MM.1S (cell line): ENCODE results near the gene MTHFD1L.

Experiments
- DNase-seq: peaks from one replicate; pipeline ENCODE4 v3.0.0-alpha.2; 2015
- H2AFZ ChIP-seq: fragments of 300-600 bp; sonication (generic); 2 replicates; pipeline ENCODE4 v1.6.0; 2016; ENCODE audit warnings: antibody characterized with exemption, low read length
- H3F3A ChIP-seq: fragments of 300-600 bp; sonication (generic); 2 replicates; pipeline ENCODE4 v1.6.1; 2016; ENCODE audit warnings: mild to moderate bottlenecking, antibody characterized with exemption, low read length, moderate library complexity, mixed read lengths; ENCODE audit not compliant: insufficient read depth
- H3K27ac ChIP-seq: fragments of 300-600 bp; sonication (generic); 2 replicates; pipeline ENCODE4 v1.5.1; 2016; ENCODE audit warnings: mild to moderate bottlenecking, low read length
- H3K27me3 ChIP-seq: fragments of 300-600 bp; sonication (generic); replicated peaks from 2 replicates; pipeline ENCODE4 v1.6.0; 2016; ENCODE audit warnings: low read length; ENCODE audit not compliant: insufficient read depth
- H3K36me3 ChIP-seq: fragments of 300-600 bp; sonication (generic); replicated peaks from 2 replicates; pipeline ENCODE4 v1.6.1; 2016; ENCODE audit warnings: mild to moderate bottlenecking, low read length, mixed read lengths; ENCODE audit not compliant: insufficient read depth
- H3K4me1 ChIP-seq: fragments of 300-600 bp; sonication (generic); 2 replicates; pipeline ENCODE4 v1.6.1; 2016; ENCODE audit warnings: low read length, mixed read lengths
- H3K4me2 ChIP-seq: fragments of 300-600 bp; sonication (generic); 2 replicates; pipeline ENCODE4 v1.6.0; 2016; ENCODE audit warnings: low read depth, low read length
- H3K4me3 ChIP-seq: fragments of 300-600 bp; sonication (generic); 2 replicates; pipeline ENCODE4 v1.5.1; 2016; ENCODE audit warnings: low read length, mixed read lengths
- H3K79me2 ChIP-seq: fragments of 300-600 bp; sonication (generic); 2 replicates; pipeline ENCODE4 v1.6.1; 2016; ENCODE audit warnings: mixed run types, low read length, mixed read lengths
- H3K9ac ChIP-seq: fragments of 300-600 bp; sonication (generic); 2 replicates; pipeline ENCODE4 v1.6.1; 2016; ENCODE audit warnings: low read length, mixed read lengths
- H3K9me2 ChIP-seq: fragments of 300-600 bp; sonication (generic); replicated peaks from 2 replicates; pipeline ENCODE4 v1.6.1; 2016; ENCODE audit warnings: mild to moderate bottlenecking, low read length, mixed read lengths; ENCODE audit not compliant: insufficient read depth
- H3K9me3 ChIP-seq: fragments of 300-600 bp; sonication (generic); replicated peaks from 2 replicates; pipeline ENCODE4 v1.6.1; 2016; ENCODE audit warnings: mild to moderate bottlenecking, low read length, mixed read lengths; ENCODE audit not compliant: insufficient read depth
- H4K20me1 ChIP-seq: fragments of 300-600 bp; sonication (generic); 2 replicates; pipeline ENCODE4 v1.6.1; 2016; ENCODE audit warnings: mild to moderate bottlenecking, low read length, moderate library complexity, mixed read lengths; ENCODE audit not compliant: insufficient read depth
- CTCF ChIP-seq: fragments of 300-600 bp; sonication (generic); IDR thresholded peaks from 2 replicates; pipeline ENCODE4 v1.5.1; 2016; ENCODE audit warnings: antibody characterized with exemption, low read length, mixed read lengths
- EZH2 ChIP-seq: fragments of 300-600 bp; sonication (generic); optimal IDR thresholded peaks from 2 replicates; pipeline ENCODE3; 2017; ENCODE audit warnings: low read depth, mild to moderate bottlenecking, antibody characterized with exemption, low read length, mixed read lengths
- EZH2phosphoT487 ChIP-seq: fragments of 300-600 bp; sonication (generic); IDR thresholded peaks from 2 replicates; pipeline ENCODE4 v1.6.1; 2018; ENCODE audit warnings: antibody characterized with exemption, low read length

MTHFD1L gene

GRCh38 chr6:151008425-151008824 lies 142.9 kb downstream of the MTHFD1L start:
- no peaks in the 10 kb centered on the region for H3K27me3 ChIP-seq
- no peak overlapping the region for H3K4me2 ChIP-seq
- no peaks in the 10 kb centered on the region for H3K36me3 ChIP-seq
- H3K9me3 ChIP-seq: no peaks in the 10 kb centered on the region
- H3K9ac ChIP-seq: no peak overlapping the region
- no peaks in the 10 kb centered on the region for H3K9me2 ChIP-seq
- H3K4me1 ChIP-seq: no peaks in the 10 kb centered on the region
- H3K79me2 ChIP-seq: no peaks in the 10 kb centered on the region
- H3F3A ChIP-seq: no peaks in the 10 kb centered on the region
- no peak for TF ChIP-seq EZH2
- TF ChIP-seq EZH2phosphoT487: no peak
- TF ChIP-seq CTCF: no peak
- DNase-seq: no peak
- no peak overlapping the region for H2AFZ ChIP-seq
- no peaks in the 10 kb centered on the region for H4K20me1 ChIP-seq
- no peak overlapping the region for H3K27ac ChIP-seq
- no peak overlapping the region for H3K4me3 ChIP-seq

GRCh38 chr6:151009576-151009975 lies 144.1 kb downstream of the MTHFD1L start:
- no peaks in the 10 kb centered on the region for H3K9me3 ChIP-seq
- H2AFZ ChIP-seq: no peak overlapping the region
- TF ChIP-seq EZH2phosphoT487 (no peak), CTCF (no peak), EZH2 (no peak)

GRCh38 chr6:151010071-151010470 lies 144.6 kb downstream of the MTHFD1L start:
- Histone ChIP-seq H3F3A (no peaks in the 10 kb centered on the region), H4K20me1 (no peaks in the 10 kb centered on the region), H2AFZ (no peak overlapping the region), H3K9me2 (no peaks in the 10 kb centered on the region), H3K9me3 (no peaks in the 10 kb centered on the region), H3K27me3 (no peaks in the 10 kb centered on the region), H3K79me2 (no peaks in the 10 kb centered on the region), H3K4me2 (no peak overlapping the region), H3K36me3 (no peaks in the 10 kb centered on the region), H3K9ac (no peak overlapping the region), H3K4me1 (no peaks in the 10 kb centered on the region), H3K27ac (no peak overlapping the region), H3K4me3 (no peak overlapping the region)
- DNase-seq: no peak
- TF ChIP-seq CTCF (no peak), EZH2phosphoT487 (no peak), EZH2 (no peak)

More at GRCh38 chr6:151009576-151009975, 144.1 kb downstream of the MTHFD1L start:
- Histone ChIP-seq H3K27me3 (no peaks in the 10 kb centered on the region), H3K79me2 (no peaks in the 10 kb centered on the region), H3K9ac (no peak overlapping the region), H3F3A (no peaks in the 10 kb centered on the region), H4K20me1 (no peaks in the 10 kb centered on the region), H3K4me2 (no peak overlapping the region), H3K4me3 (no peak overlapping the region), H3K9me2 (no peaks in the 10 kb centered on the region), H3K27ac (no peak overlapping the region), H3K36me3 (no peaks in the 10 kb centered on the region), H3K4me1 (no peaks in the 10 kb centered on the region)
- no peak for DNase-seq
